DMS53 treated with DMSO at 0.1 percent for 48 hours (cell line): ENCODE results near the gene TNRC18.

ENCODE experiments used
- DNase-seq: peaks from one replicate; lab custom pipeline; 2025; ENCODE audit not compliant: unreplicated experiment; lab: John Stamatoyannopoulos, UW

TNRC18 gene

DNA sequence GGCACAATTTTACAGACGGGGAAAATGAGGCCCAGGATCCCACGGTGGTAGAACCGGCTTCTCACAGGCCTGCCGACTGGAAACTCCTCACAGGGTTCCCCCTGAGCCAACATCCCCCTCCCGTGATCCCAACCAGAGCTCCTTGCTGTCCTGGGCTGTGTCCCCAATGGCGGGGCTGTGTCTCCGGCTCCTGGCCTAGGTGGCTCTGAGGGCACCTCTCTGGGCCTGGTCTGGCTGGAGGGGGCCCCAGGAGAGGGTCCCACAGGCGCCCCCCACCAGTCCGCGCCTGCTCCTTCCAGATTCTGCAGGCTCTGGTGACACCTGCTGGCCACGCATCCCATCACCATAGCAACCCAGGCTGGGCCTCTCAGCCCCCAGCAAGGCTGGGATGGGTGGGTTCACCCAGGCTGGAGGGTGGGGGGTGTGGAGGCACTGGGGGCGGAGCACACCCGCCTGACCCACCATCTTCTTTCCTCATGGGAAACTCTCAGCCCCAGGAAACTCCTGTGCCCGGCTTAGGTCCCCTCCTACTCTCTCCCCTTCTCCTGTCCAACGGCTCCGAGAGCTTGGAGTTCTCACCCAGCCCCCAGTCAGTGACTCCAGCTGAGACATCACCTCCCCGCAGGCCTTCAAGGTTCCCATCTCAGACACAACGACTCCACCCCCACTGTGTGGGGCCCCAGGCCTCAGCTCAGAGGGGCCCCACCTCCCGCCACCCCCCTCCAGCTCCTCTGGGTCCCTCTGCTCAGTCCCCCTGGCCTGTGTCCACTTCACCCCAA is 27.1 kb upstream of the TNRC18 start:
- DNase-seq = no peak

DNA sequence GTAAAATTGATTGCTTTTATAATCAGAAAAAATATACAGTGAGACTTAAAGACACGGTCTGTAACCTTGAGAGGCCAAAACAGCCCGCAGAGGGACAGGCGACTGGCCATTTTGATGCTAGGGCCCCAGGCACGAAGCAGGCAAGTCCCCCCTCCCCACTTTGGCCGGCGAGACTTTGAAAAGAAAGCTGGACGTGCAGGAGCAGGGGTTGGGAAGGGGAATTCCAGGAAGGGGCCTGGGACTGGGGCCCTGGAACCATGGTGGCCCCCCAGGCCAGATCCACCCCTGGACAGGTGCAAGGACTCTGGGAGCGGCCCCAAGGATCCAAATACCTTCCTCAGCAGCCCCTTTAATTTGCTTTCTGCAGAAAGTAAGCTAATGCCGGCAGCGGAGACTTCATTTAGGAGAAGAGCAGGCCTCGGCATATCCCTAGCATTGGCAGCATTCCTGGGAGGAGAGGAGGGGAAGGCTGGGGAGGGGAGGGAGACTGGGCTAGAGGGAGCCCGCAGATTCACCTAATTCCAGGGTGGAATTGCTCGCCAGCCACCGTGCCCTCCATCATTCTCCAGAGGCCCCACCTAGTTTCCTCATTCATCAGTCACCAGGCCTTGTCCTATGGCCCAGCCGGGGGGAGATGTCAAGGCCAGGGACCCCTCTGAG is 24.9 kb upstream of the TNRC18 start:
- DNase-seq = no peak

DNA sequence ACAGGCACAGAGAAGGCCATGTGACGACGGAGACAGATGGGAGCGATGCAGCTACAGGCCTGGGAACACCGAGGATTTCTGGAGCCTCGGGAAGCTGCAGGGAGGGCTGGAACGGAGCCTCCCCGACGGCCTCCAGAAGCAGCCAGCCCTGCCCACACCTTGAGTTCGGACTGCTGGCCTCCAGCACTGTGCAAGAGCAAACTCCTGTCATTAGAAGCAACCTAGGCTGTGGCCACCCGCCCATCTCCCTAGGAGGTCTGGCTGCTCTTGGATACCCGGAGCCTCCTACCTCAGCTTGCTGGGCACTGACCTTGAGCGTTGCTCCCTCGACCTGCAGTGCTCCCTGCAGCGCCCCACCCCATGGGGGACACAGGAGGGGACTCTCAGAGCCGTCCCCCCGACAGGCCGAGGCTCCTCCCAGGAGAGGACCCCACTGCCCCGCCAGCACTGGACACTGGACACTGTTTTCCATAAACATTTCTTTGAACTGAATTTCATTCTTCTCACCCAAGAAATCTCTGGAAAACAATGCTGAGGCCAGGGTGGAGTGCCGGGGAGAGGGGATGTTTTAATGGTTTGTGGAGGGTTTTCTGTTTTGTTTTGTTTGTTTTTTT is 22.5 kb upstream of the TNRC18 start:
- DNase-seq = no peak

DNA sequence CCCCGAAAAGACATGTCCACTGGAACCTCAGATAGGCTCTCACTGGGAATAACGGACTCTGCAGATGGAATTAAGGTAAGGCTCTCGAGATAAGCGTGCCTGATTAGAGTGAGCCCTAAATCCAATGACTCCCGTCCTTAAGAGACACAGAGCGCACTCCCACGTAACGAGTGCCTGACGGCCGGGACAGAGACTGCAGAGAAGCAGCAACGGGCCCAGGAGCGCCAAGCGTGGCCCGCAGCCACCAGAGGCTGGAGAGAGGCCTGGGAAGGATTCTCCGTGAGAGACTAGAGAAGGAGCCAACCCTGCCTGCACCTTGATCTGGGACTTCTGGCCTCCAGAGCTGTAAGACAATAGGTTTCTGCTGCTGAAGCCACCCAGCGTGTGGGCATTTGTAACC is 20.0 kb upstream of the TNRC18 start:
- no peak for DNase-seq

DNA sequence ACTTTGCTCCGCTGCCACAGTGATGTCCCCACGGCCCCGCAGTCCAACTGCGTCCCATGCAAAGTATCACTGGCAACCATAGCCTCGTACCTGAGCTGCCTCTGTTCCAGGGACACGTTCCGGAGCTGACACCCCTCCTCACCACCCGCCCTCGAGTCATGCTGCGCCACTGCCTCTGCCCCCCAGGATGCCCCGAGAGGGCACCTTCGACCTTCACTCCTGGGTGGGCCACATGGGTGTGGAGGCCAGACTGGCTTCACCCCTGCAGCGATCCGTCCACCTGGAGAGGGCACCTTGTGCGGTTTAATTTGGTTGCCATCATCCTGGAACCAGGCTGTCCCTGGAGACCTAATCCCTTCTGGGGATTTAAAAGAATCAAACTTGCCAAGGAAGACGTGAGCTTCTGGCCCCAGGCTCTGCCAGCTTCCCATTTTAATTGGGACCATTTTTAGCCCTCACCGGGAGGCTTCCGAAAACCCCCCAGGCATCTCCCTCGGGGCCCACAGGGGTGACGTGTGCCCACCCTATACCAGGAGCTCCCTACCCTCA is 19.2 kb upstream of the TNRC18 start:
- no peak for DNase-seq

DNA sequence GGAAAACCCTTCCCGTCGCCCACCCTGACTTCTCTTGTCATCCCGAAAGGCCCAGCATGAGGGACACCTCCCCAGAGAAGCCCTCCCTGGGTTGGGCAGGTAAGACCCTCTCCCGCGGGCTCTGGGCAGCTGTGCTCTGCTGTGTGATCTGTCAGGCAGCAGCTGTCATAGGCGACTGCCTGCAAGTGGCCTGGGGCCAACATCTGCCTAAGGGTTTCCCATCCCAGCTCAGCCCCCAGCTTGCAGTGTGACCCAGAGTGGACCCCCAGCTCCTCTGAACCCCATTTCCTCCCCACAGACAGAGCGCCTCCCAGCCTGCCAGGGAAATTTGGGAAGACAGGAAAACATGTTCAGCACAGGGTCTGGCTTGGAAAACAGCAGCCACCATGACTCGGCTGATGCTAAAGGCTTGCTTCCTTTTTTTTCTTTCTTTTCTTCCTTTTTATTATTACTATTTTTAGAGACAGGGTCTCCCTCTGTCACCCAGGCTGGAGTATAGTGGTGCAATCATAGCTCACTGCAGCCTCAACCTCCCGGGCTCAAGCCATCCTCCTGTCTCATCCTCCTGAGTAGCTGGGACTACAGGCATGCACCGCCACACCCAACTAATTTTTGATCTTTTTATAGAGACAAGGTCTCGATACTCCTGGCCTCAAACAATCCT is 18.3 kb upstream of the TNRC18 start:
- DNase-seq = no peak

DNA sequence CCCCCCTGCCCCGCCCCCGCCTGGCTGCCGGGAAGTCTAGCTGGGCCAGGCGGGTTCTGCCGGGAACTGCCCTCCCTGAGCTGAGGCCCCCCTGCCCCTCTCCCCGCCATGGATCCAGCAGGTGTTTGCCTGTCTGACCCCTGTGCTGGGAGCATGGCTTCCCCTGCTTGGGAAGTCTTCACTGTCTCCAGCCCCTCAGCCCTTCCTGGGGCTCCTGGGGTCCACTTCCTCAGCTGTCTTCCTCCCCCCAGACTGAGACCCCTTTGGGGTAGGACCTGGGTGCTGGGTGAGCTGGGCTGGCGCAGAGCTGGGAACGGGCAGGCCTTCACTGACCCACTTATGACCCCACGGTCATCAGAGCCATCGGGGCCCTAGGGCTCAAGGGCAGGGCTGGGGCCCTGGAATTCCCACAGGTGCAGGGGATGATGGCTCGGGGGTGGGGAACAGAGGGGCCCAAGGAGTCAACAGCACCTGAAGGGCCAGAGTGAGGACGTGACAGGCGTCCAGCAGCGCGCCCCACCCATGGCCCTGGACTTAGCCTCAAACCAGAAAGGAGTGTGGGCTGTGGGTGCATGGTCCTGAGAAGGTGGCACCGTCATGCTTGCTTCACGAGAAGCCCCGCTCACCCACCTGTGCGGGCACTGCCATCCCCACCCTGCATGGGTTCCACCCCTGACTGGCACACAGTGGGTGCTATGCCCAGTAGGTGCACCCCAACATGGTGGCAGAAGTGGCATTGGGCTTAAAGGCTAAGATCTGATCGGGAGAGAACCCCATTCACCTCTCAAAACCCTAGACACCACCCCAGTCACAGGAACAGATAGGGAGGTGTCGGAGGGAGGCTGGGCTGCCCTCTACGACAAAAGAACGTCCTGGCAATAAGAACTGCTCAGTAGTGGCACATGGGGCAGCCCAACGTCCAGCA is 16.2 kb upstream of the TNRC18 start:
- no peak for DNase-seq

DNA sequence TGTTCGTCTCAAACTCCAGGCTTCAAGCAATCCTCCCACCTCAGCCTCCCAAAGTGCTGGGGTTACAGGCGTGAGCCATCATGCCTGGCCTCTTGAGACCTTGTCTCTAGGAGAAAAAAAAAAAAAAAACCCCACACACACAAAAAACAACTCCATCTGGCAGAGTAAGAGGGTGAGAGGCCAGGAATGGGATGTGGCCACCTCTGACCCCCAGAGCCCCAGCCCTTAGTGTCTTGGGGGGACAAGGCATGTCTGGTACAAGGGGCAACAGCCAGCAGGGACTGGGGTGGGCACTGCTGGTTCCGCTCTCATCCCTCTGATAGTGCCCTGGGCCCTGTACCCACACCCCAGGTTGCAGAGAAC is 15.6 kb upstream of the TNRC18 start:
- DNase-seq = no peak

DNA sequence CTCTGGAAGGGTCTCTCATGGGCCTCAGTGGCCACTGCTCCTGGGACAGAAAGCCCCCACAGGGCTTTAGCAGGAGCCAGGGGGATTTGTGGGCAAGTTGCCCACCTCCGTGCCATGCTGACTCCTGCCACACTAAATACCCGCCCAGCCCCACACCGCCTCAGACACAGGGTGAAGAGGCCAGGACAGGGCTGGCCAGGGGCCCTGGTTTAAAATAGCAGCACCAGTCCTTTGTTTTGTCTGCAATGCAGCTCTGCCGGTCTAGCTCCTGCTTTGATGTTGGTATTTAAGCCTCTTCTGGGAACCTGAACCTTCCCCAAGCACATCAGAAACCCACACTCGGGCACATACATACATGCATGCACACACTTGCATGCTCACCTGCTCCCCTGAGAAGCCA is 14.4 kb upstream of the TNRC18 start:
- no peak for DNase-seq

DNA sequence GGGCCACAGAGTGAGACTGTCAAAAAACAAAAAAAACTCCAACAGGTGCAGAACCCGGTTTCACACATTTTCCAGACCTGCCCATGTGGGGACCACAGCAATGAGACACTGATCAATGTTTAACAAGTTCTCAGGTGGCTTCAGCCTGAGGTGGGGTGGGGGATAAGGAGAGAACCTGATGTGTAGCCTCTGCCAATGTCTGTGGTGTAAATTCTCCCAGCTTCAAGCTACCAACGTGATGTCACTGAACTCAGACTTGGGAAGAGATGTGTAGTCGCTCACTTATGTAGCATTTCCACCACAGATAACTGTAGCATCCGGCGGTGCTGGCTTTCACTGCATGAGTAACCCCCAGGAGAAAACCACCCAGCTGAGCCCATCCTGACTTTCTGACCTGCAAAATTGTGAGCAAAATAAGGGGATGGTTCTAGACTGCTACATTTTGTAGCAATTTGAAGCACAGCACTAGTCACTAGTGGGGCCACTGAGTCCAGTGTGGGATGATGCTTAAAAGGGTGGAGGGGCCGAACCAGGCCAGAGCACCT is 13.8 kb upstream of the TNRC18 start:
- DNase-seq = no peak

DNA sequence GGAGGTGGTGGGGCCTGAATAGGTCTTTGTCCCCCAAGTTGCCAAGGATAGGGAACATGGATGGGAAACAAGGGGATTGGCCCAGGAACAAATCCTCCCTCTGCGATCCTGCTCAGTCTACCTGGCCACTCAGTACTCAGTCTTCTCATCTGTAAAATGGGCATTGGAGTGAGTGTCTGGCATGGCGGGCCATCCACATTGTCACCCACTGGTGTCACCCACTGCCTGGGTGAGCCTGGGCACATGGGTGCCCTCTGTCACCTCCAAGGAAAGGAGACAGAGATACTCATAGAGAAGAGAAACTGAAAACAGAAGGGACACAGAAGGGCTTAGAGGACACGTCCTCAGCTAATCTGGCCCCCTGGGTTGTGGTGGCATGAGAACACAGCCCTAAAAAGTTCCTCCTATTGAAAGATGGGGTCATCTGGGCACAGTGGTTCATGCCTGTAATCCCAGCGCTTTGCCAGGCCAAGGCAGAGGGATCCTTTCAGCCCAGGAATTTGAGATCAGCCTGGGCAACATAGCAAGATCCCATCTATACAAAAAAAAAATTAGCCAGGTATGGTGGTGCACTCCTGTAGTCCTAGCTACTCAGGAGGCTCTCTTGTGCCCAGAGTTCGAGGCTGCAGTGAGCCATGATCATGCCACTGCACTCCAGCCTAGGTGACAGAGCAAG is 12.5 kb upstream of the TNRC18 start:
- no peak for DNase-seq

DNA sequence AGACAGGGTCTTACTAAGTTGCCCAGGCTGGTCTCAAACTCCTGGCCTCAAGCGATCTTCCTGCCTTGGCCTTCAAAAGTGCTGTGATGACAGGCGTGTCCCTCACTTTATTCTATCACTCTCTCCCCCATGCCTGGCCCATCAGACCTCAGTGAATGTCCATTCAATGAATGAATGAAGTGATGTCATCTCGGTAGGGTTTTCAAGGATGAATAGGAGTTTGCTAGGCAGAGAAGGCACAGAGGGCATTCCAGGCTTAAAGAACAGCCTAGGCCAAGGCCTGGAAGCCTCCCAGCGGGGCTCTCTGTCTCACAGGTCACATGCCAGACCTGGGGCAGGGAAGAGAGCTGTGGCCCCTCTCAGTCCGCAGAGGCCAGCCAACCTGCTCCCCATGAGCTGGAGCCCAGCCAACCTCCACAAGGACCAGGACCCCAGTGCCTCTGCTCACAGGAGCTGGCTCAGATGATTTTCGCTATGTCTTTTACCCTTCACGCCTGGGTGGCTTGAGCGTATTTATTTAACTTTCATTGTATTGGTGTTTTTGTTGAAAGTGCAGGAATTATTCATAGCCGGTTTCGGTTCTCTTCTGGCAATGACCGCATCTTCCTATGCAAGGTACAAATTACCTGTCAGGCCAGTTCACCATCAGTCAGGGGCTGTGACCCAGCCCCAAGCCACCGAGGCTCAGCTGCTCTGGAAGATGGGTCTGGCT is 11.8 kb upstream of the TNRC18 start:
- no peak for DNase-seq

DNA sequence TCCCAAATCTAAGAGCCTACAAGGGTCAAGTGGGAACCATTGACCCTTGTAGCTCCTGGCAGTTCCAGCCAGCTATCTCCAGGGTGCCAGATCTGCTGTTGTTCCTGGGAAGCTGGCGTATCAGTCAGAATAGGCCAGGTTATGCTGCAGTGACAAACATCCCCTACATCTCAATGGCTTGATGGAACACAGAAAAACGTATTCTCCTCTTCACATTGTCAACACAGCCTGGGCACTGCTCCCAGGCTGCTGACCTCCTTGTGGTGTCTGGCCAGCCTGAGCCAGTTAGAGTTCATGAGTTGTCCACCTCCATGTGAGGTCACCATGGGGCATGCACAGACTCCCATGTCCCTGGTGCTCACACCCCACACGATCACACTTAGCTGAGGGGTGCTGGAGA is 9.5 kb upstream of the TNRC18 start:
- DNase-seq = no peak

DNA sequence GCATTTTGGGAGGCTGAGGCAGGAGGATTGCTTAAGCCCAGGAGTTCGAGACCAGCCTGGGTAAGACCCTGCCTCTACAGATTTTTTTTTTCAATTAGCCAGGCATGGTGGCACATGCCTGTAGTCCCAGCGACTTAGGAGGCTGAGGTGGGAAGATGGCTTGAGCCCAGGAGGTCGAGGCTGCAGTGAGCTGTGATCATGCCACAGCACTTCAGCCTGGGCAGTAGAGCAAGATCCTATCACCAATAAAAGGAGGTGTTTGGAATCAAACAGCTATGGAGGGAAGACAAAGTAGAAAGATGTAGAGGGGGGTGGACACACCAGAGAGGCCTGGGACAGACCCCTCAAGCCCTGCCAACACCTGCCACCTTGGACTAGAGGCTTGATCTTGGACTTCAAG is 9.1 kb upstream of the TNRC18 start:
- DNase-seq = no peak

DNA sequence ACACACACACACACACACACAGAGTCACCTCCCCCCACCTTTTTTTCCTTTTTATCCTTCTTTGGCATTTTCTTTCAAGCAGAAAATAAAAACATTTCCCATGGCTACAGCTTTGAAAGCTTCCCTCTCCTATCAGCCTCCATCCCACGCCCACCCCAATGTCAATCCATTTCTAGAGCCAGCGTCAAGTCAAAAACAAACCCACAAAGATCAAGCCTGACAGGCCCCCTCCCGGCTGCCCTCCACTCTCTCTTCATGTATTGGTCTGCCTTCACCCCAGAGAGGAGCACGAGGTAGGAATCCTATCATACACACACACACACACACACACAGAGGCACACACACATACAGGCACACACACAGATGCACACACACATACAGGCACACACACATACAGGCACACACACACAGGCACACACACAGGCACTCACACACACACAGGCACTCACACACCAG is 8.0 kb upstream of the TNRC18 start:
- no peak for DNase-seq

DNA sequence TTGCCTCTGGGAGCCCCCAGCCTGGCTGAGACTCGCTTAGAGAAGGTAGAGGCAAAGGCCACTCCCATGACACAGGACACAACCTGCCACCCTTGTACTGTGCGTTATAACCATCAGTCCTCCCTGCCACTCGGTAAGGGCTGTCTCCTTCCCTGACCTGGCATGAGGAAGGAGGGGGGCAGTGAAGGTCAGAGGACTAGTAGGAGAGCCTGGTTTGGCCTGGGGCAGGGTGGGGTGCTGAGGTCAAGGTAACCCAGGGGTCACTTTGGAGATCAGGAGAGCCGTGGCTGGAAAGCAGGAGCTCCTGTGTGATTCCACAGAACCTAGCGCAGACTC is 6.9 kb upstream of the TNRC18 start:
- no peak for DNase-seq

DNA sequence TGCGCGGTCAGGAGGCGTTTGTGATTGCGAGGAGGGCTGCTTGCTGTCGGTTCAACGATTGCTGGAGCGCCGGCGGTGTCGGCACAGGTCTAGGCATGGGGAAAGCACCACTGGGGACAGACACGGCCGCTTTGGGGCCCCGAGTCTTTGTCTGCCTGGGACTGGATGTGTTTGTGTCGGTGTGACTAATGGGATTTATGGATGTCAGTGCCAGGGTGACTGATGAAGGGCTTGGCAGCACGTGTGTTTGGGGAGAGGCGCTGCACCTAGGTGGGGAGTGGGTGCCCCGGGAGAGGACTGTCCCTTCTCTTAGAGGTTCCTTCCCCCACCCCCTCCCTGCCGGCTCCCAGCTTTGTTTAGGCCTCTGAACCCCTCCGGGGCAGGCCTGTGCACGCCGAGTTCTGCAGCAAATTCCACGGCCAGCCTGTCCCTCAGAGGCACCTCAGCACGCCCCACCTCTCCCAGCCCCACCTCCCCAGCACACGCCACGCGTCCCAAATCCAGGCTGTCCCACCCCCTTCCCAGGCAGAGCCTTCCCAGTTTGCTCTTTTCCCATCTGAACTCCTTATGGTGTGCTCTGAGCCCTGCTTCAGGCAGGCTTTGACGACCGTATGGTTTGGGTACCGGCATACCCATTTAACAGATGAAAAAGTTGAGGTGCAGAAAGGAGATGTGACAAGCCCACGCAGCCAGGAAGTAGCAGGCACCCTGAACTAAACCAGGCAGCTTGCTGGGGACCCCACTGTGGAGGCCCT is 6.4 kb upstream of the TNRC18 start:
- no peak for DNase-seq

DNA sequence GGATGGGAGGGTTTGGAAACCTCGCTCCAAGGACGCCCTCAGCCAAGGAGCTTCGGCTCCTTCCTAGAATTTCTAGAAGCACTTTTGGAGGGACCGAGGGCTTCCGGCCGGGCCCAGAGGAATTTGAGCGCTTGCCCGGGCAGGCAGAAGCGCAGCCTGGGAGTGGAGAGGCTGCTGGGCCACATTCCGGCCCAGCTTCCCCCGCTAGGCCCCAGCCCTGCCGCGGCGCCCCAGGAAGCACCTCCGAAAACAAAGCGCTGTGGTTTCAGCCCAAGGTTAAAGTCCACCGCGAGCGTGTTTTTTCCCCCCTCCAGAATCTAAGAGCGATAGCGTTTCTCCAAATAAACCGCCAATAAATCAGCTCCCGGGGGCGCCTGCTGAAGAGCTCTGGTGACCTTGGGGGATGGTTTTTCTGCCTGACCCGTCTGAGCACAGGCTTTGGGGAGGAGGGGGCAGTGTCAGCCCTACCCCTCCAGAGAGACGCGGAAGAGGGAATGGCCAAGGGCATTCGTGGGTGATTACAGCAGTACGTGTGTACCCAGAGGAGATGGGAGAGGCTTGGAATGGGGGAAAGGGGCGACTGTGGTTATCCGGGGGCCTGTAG is 5.7 kb upstream of the TNRC18 start:
- no peak for DNase-seq
